Effector memory CD4-positive, alpha-beta T cell (primary cell): ENCODE measurements around the gene NPHP3.
"Not testable (repeated sequence)": the region's sequence is repeated elsewhere in the genome, so short reads cannot be mapped to it uniquely, and the experiment has no call there.

Source experiments
- DNase-seq, 3 donors: peaks; one replicate each; pipeline ENCODE4 v3.0.0-alpha.2; 2020
- H3K27ac ChIP-seq: 2 replicates; pipeline ENCODE4 v1.7.0; 2013; ENCODE audit warnings: mild to moderate bottlenecking, low read length, moderate library complexity; ENCODE audit not compliant: insufficient read depth, poor library complexity, severe bottlenecking
- H3K27me3 ChIP-seq: replicated peaks from 2 replicates; pipeline ENCODE4 v1.7.0; 2013; ENCODE audit warnings: mild to moderate bottlenecking, low read length; ENCODE audit not compliant: insufficient read depth, control insufficient read depth, poor library complexity, severe bottlenecking
- H3K36me3 ChIP-seq: 2 replicates; pipeline ENCODE4 v1.7.0; 2013; ENCODE audit warnings: mild to moderate bottlenecking, low read length, moderate library complexity; ENCODE audit not compliant: control insufficient read depth, insufficient read depth
- H3K4me1 ChIP-seq: 2 replicates; pipeline ENCODE4 v1.7.0; 2013; ENCODE audit warnings: low read length, mild to moderate bottlenecking; ENCODE audit not compliant: control insufficient read depth, insufficient read depth, poor library complexity, severe bottlenecking
- H3K4me3 ChIP-seq: 2 replicates; pipeline ENCODE4 v1.7.0; 2013; ENCODE audit warnings: low read length, low read depth, mild to moderate bottlenecking; ENCODE audit not compliant: insufficient read depth, poor library complexity, severe bottlenecking
- H3K9me3 ChIP-seq: 2 replicates; pipeline ENCODE4 v1.7.0; 2013; ENCODE audit warnings: mild to moderate bottlenecking, low read length, moderate library complexity; ENCODE audit not compliant: control insufficient read depth
- total RNA-seq, 3 donors: gene quantifications; one replicate each; lab custom pipeline; 2026; lab: John Stamatoyannopoulos, UW

The NPHP3 gene, protein sequence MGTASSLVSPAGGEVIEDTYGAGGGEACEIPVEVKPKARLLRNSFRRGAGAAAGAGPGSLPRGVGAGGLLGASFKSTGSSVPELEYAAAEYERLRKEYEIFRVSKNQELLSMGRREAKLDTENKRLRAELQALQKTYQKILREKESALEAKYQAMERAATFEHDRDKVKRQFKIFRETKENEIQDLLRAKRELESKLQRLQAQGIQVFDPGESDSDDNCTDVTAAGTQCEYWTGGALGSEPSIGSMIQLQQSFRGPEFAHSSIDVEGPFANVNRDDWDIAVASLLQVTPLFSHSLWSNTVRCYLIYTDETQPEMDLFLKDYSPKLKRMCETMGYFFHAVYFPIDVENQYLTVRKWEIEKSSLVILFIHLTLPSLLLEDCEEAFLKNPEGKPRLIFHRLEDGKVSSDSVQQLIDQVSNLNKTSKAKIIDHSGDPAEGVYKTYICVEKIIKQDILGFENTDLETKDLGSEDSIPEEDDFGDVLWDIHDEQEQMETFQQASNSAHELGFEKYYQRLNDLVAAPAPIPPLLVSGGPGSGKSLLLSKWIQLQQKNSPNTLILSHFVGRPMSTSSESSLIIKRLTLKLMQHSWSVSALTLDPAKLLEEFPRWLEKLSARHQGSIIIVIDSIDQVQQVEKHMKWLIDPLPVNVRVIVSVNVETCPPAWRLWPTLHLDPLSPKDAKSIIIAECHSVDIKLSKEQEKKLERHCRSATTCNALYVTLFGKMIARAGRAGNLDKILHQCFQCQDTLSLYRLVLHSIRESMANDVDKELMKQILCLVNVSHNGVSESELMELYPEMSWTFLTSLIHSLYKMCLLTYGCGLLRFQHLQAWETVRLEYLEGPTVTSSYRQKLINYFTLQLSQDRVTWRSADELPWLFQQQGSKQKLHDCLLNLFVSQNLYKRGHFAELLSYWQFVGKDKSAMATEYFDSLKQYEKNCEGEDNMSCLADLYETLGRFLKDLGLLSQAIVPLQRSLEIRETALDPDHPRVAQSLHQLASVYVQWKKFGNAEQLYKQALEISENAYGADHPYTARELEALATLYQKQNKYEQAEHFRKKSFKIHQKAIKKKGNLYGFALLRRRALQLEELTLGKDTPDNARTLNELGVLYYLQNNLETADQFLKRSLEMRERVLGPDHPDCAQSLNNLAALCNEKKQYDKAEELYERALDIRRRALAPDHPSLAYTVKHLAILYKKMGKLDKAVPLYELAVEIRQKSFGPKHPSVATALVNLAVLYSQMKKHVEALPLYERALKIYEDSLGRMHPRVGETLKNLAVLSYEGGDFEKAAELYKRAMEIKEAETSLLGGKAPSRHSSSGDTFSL (N-terminal part only)
- total RNA-seq, result 11.7 to 13.6 (median 12.4) reads per million in 3 donors

DNA sequence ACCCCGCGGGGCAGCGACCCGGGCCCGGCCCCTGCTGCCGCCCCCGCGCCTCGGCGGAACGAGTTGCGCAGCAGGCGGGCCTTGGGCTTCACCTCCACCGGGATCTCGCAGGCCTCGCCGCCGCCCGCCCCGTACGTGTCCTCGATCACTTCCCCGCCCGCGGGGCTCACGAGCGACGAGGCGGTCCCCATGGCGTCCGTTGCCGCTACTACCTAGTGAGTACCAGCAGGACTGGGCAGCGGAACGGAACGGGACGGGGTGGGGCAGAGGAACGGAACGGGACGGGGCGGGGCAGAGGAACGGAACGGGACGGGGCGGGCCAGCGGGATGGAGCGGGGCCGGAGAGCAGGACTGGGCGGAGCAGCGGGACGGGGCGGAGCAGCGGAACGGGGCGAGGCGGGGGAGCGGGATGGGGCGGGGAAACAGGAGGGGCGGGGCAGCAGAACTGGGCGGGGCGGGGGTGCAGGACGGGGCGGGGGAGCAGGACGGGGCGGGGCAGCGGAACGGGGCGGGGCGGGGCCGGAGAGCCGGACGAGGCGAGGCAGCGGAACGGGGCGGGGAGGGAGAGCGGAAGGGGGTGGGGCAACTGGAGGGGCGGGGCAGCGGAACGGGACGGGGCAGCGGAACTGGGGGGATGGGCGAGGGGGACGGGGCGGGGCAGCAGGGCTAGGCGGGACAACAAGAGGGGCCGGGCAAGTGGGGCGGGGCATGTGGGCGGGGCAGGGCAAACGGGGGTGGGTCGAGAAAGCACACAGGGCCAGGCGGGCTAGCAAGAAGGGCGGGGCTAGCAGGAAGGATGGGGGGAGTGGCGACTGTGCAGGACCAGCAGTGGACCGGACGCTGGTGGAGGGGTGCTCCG lies at the start of gene NPHP3:
Gene NPHP3 (minus strand): TSS at position 245 of the 859 bp plus-strand sequence. CDS start 54 bp downstream, at position 191.
- DNase-seq, result peak; percentile 91 to 98 (median 94)
- peaks cover 21% of the 10 kb centered on the region for H3K4me1 ChIP-seq
- no peaks in the 10 kb centered on the region for H3K36me3 ChIP-seq
- H3K27ac ChIP-seq, result peak within 1 kb of the TSS; percentile 67
- H3K27me3 ChIP-seq, result no peaks in the 10 kb centered on the region
- peak within 1 kb of the TSS; percentile 72 for H3K4me3 ChIP-seq
- no peaks in the 10 kb centered on the region for H3K9me3 ChIP-seq

DNA sequence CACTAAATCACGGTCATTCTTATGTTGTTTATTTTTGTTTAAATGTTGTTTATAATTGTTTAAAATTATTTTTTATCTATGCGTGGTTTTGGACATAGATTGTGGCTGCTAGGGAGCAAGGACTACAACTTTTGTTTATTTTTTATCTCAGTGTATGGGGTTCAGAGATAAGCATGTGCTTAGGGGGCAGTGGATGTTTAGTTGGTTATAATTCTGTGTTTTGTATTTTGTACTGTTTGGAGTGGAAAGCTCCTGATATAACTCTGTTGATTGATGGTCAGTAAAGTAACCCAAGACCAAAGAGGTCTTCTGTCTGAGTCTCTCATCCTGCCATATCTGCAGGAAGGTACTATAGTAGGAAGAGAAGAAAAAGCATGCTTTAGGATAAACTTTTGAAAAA lies 36.5 kb upstream of the NPHP3 start:
- Histone ChIP-seq H3K27me3 (no peaks in the 10 kb centered on the region), H3K9me3 (no peaks in the 10 kb centered on the region), H3K27ac (no peak overlapping the region), H3K4me3 (no peak overlapping the region), H3K36me3 (no peaks in the 10 kb centered on the region), H3K4me1 (no peaks in the 10 kb centered on the region)
- DNase-seq, result no peak

DNA sequence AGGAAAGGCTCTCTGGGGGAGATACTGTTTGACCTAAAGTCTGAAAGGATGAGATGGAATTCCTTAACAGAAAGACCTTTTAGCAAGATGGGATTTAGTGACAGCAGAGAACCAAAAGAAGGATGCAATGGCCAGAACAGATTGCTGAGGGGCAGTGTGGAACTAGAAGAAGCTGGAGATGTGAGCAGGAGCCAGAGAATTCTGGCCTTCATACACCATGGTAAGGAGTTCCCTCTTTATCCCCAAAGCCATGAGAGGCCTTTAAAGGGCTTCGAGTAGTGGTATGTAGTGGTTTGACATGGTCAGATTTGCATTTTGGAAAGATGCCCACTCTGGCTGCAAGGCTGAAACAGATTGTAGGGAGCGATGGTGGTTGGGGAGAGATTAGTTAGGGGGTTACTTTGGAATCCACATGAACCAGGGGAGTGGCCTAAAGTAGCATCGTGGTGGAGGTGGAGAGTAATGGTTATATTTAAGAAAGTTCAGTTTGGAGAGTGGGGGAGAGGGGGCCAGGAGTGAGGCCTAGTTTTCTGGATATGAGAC lies 34.0 kb upstream of the NPHP3 start:
- Histone ChIP-seq H3K27ac (no peak overlapping the region), H3K4me1 (no peaks in the 10 kb centered on the region), H3K36me3 (no peaks in the 10 kb centered on the region), H3K27me3 (no peaks in the 10 kb centered on the region), H3K4me3 (no peak overlapping the region), H3K9me3 (no peaks in the 10 kb centered on the region)
- DNase-seq, result no peak

DNA sequence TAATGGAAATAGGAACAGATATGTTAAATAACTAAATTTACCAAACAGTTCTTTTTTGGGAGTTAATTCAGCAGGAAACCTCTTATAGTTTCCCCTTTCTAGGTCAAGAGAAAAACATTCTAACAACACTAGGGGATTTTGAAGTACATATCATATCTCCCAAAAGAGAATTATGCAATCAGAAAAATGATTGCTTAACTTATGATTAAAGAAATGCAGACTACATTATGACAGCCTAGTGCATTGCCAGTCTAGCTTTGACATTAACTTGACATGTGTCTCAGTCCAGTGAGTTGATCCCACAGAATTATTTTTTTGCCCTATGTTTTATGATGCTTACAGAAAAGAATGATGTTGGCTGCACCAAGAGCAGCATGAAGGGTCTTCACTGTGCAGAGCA lies 31.7 kb upstream of the NPHP3 start:
- Histone ChIP-seq H3K27ac (no peak overlapping the region), H3K9me3 (no peaks in the 10 kb centered on the region), H3K4me1 (no peaks in the 10 kb centered on the region), H3K36me3 (no peaks in the 10 kb centered on the region), H3K27me3 (no peaks in the 10 kb centered on the region), H3K4me3 (no peak overlapping the region)
- no peak for DNase-seq

DNA sequence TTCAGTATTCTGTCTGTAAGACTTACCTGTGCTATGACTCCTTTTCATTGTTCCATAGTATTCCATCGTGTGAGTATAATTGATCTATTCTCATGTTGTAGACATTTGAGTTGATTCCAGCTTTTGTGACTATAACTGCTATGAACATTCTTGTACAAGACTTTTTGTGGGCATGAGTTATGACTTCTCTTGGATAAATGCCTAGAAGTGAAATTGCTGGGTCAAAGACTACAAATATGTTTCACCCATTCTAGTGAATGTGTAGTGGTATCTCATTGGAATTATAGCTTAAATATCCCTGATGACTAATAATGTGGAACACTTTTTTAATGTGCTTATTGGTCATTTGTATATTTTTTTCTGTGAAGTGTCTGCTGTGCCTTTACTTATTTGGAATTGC lies 27.6 kb upstream of the NPHP3 start:
- H3K9me3 ChIP-seq, result no peaks in the 10 kb centered on the region
- no peaks in the 10 kb centered on the region for H3K4me1 ChIP-seq
- H3K27me3 ChIP-seq, result no peaks in the 10 kb centered on the region
- H3K36me3 ChIP-seq, result no peaks in the 10 kb centered on the region
- H3K27ac ChIP-seq, result no peak overlapping the region
- no peak for DNase-seq
- no peak overlapping the region for H3K4me3 ChIP-seq

DNA sequence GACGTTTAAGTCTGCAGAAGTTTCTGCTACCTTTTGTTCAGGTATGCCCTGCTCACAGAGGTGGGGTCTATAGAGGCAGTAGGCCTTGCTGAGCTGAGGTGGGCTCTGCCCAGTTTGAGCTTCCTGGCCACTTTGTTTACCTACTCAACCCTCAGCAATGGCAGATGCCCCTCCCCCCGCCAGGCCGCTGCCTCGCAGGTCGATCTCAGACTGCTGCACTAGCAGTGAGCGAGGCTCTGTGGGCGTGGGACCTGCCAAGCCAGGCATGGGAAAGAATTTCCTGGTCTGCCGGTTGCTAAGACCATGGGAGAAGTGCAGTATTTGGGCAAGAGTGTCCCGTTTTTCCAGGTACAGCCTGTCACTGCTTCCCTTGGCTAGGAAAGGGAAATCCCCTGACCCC lies 24.5 kb upstream of the NPHP3 start:
- not testable (repeated sequence) for H3K27ac ChIP-seq, H3K36me3 ChIP-seq, H3K9me3 ChIP-seq, H3K4me1 ChIP-seq, DNase-seq, H3K4me3 ChIP-seq, H3K27me3 ChIP-seq

DNA sequence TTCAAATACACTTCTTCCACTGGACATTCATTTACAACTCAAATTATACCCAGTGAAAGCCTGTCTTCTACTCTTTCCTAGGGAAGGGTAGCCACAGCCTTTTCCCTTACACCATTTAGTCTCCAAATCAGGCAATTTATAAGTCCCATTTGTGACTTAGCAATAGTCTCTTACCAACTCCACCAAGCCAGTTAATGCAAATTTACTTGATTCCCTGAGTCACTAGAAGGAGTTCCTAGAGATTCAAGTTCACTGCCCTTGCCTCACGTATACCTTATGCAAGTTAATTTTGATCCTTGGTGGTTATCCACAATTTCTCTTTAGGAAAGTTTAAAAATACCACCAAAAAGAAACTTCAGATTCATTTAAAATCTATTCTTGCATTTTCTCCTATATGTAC lies 16.1 kb upstream of the NPHP3 start:
- DNase-seq, result no peak
- H3K4me3 ChIP-seq, result no peak overlapping the region
- H3K27me3 ChIP-seq, result peaks cover 3% of the 10 kb centered on the region
- no peaks in the 10 kb centered on the region for H3K4me1 ChIP-seq
- no peak overlapping the region for H3K27ac ChIP-seq
- no peaks in the 10 kb centered on the region for H3K36me3 ChIP-seq
- no peaks in the 10 kb centered on the region for H3K9me3 ChIP-seq

DNA sequence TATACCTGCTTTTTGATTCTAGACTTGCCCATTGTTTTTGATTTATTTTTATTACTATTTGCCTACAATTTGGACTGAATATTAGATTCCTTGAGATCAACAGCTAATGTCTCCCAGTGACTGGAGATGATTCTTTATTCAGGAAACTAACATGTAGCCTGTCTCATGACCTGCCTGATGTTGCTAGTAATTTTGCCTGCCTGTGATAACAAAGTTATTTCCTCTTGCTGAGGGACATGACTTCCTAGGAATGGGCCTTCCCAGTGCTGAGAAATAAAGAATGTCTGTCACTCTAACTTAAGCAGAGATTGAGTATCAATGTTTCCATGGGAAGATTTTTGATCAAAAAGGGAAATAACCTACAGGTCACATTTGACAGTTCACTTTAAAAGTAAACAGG lies 13.4 kb upstream of the NPHP3 start:
- DNase-seq, result no peak
- Histone ChIP-seq H3K36me3 (no peaks in the 10 kb centered on the region), H3K4me1 (no peaks in the 10 kb centered on the region), H3K9me3 (no peaks in the 10 kb centered on the region), H3K27me3 (peaks cover 14% of the 10 kb centered on the region), H3K4me3 (no peak overlapping the region), H3K27ac (no peak overlapping the region)
